OCI-LY7 (cell line): ENCODE data around the gene TOP2A. TPM values are rescaled to one million over a fixed set of nuclear protein-coding genes. Genes with fewer than 3 reads are reported as not detected.
A peak's percentile ranks its signal among the peaks of the same experiment; 100 is the strongest.

Experiments used
- BruUV-seq: library from RNA; stranded (reverse); fragments of 400-500 nt; replicated peaks from 2 replicates; lab custom pipeline; 2021; lab: Mats Ljungman, UMichigan
- CTCF ChIA-PET: fragments of 300-600 bp; sonication (Branson Sonifier 250); formaldehyde crosslinking; loops from one replicate; lab custom pipeline; 2022; ENCODE audit warnings: antibody characterized with exemption; ENCODE audit not compliant: unreplicated experiment; lab: Charles Lee
- POLR2A ChIA-PET: fragments of 300-600 bp; sonication (Branson Sonifier 250); formaldehyde crosslinking; loops from one replicate; lab custom pipeline; 2022; ENCODE audit warnings: antibody characterized with exemption; lab: Charles Lee
- DNase-seq: peaks from one replicate; pipeline ENCODE4 v3.0.0-alpha.2; 2015; ENCODE audit warnings: low spot score
- H2AFZ ChIP-seq: fragments of 200-600 bp; sonication (generic), shearing (Covaris generic); 2 replicates; pipeline ENCODE4 v1.6.1; 2014; ENCODE audit warnings: mild to moderate bottlenecking, antibody characterized with exemption, low read length, moderate library complexity
- H3K27ac ChIP-seq: fragments of 200-600 bp; sonication (generic); 2 replicates; pipeline ENCODE4 v1.5.1; 2014; ENCODE audit warnings: mixed run types, low read depth, mild to moderate bottlenecking, moderate library complexity, low read length, inconsistent platforms; ENCODE audit not compliant: poor library complexity, severe bottlenecking
- H3K36me3 ChIP-seq: fragments of 200-600 bp; sonication (generic); 2 replicates; pipeline ENCODE4 v1.6.1; 2014; ENCODE audit warnings: mild to moderate bottlenecking, antibody characterized with exemption, low read length, moderate library complexity, mixed read lengths; ENCODE audit not compliant: insufficient read depth
- H3K4me1 ChIP-seq: fragments of 200-600 bp; sonication (generic); 2 replicates; pipeline ENCODE4 v1.5.1; 2014; ENCODE audit warnings: mild to moderate bottlenecking, low read length; ENCODE audit not compliant: insufficient read depth, poor library complexity, severe bottlenecking
- H3K4me2 ChIP-seq: fragments of 200-600 bp; sonication (generic); 2 replicates; pipeline ENCODE4 v1.6.1; 2014; ENCODE audit warnings: mild to moderate bottlenecking, low read length
- H3K4me3 ChIP-seq: fragments of 200-600 bp; sonication (generic); 2 replicates; pipeline ENCODE4 v1.5.1; 2014; ENCODE audit warnings: mild to moderate bottlenecking, low read depth, low read length; ENCODE audit not compliant: poor library complexity, severe bottlenecking
- H3K79me2 ChIP-seq: fragments of 200-600 bp; sonication (generic); 2 replicates; pipeline ENCODE4 v1.6.1; 2016; ENCODE audit warnings: low read depth, mild to moderate bottlenecking, low read length, moderate library complexity, mixed read lengths; ENCODE audit not compliant: insufficient read depth
- H3K9me2 ChIP-seq: fragments of 200-600 bp; sonication (generic); 2 replicates; pipeline ENCODE4 v1.6.1; 2016; ENCODE audit warnings: mild to moderate bottlenecking, low read length, mixed read lengths; ENCODE audit not compliant: insufficient read depth
- H3K9me3 ChIP-seq: fragments of 200-600 bp; sonication (generic); 2 replicates; pipeline ENCODE4 v1.6.1; 2014; ENCODE audit warnings: mild to moderate bottlenecking, mixed run types, low read length, mixed read lengths
- H4K20me1 ChIP-seq: fragments of 200-600 bp; sonication (generic); 2 replicates; pipeline ENCODE4 v1.6.1; 2014; ENCODE audit warnings: mild to moderate bottlenecking, antibody characterized with exemption, low read length, moderate library complexity, mixed read lengths; ENCODE audit not compliant: insufficient read depth
- EZH2phosphoT487 ChIP-seq: fragments of 200-600 bp; sonication (generic); IDR thresholded peaks from 2 replicates; pipeline ENCODE4 v1.6.1; 2018; ENCODE audit warnings: low read depth, borderline replicate concordance, mild to moderate bottlenecking, mixed run types, antibody characterized with exemption, low read length, moderate library complexity, mixed read lengths
- intact Hi-C: fragments of 100-400 bp; cut with micrococcal nuclease; formaldehyde crosslinking; loops from one replicate; pipeline ENCODE4 v1.10.0; 2022; ENCODE audit not compliant: unreplicated experiment
- total RNA-seq, 2 experiments: library from RNA; depleted of rRNA in 1 of 2; stranded (reverse); fragments of >200 nt in 1 of 2; shearing (Covaris generic) in 1 of 2; gene quantifications; 2 replicates each; pipeline ENCODE4 v1.2.3, GENCODE V29; 2014 to 2022
- TF ChIP-seq, protein P1 (sequence below): fragments of 200-600 bp; sonication (generic); conservative IDR thresholded peaks from 2 replicates; pipeline ENCODE4 v1.5.1; 2014; ENCODE audit warnings: mild to moderate bottlenecking, antibody characterized with exemption, low read length, moderate library complexity, mixed read lengths

TOP2A gene
- total RNA-seq, 2 experiments from 2014 or later: 293 to 340 TPM

DNA sequence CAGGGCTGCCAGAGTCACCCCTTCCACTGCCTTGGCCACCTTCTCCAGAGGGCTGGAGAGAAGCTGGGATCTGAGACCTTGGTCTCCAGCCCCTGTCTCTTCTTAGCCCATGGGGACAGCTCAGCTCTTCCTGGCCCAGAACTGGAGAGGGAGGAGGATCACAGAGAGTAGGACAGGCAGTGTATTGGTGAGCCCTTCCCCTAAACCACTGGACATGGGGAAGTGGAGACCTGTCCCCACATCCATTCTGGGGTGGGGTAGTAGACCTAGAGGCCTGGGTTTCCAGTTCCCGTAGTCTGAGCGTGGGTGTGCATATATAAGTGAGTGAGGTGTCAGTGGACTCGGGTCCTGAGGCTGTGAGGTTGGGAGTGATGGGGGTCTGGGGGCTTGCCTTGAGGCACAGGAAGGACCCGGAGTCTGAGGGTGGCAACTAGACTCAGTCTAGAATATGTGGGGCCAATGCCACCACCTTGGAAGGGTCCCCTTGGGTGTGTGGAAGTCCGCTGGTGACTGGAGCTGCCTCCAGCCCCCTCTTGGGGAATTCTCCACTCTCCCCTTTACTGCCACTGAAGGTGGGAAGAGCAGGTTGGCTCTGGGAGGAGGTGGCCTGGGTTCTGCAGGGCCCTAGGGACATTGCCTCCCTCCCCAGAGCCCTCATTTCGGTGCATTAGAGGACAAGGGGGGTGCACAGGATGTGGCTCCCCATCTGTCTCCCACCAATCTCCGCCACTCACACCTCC is 73.1 kb downstream of the TOP2A start:
- Histone ChIP-seq H3K4me1 (peaks cover 46% of the 10 kb centered on the region), H3K9me2 (no peaks in the 10 kb centered on the region), H3K4me2 (no peak overlapping the region), H3K4me3 (no peak overlapping the region), H3K27ac (no peak overlapping the region), H4K20me1 (no peaks in the 10 kb centered on the region), H3K9me3 (no peaks in the 10 kb centered on the region), H2AFZ (no peak overlapping the region), H3K36me3 (no peaks in the 10 kb centered on the region), H3K79me2 (no peaks in the 10 kb centered on the region)
- ChIA-PET POLR2A (no interaction called here), CTCF (no interaction called here)
- no peak for DNase-seq
- no TSS peak for BruUV-seq
- intact Hi-C loops: no loop called here
- TF ChIP-seq, protein P1, sequence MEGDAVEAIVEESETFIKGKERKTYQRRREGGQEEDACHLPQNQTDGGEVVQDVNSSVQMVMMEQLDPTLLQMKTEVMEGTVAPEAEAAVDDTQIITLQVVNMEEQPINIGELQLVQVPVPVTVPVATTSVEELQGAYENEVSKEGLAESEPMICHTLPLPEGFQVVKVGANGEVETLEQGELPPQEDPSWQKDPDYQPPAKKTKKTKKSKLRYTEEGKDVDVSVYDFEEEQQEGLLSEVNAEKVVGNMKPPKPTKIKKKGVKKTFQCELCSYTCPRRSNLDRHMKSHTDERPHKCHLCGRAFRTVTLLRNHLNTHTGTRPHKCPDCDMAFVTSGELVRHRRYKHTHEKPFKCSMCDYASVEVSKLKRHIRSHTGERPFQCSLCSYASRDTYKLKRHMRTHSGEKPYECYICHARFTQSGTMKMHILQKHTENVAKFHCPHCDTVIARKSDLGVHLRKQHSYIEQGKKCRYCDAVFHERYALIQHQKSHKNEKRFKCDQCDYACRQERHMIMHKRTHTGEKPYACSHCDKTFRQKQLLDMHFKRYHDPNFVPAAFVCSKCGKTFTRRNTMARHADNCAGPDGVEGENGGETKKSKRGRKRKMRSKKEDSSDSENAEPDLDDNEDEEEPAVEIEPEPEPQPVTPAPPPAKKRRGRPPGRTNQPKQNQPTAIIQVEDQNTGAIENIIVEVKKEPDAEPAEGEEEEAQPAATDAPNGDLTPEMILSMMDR: no peak
- TF ChIP-seq EZH2phosphoT487: no peak

DNA sequence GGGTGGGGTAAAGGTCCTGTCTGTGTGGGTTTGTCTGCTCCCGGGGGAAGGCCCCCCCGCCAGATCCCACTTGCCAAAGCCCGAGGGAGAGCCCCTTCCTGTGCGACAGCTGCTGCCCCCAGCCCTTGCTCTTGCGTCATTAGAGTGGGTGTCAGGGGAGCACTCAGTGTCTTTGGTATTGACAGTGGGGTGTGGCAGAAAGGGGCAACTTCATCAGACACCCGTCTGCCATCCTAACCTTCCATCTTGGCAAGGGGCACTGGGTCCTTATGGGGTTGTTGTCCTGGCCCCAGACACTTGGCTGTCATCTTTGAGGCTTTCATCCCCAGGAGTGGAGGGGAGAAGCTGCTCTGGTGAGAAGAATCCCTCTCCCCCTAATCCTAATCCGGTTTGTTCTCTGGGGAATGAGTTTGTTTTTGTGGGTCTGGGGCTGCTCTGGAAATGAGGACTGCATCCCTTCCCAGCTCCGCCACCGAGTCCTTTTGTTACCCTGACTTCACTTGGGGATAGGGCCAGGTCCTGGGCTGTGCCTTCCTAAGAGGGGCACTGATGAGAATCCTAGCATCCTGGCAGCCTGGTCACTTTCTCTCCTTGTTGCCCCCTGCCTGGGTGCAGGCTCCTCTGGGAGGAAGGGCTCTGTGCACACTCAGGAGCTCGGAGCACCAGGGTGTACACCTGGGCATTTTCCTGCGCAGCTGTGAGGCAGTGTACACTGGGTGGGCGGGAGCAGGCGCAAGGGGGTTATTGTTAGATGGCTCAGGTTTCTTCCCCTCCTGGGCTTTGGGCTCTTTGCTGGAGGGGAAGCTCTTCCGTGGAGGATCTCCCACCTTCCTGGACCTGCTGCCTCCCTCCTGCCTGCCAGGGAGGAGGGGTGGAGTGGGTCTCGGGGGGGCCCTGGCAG is 74.2 kb downstream of the TOP2A start:
- Histone ChIP-seq H3K9me2 (no peaks in the 10 kb centered on the region), H3K4me3 (no peak overlapping the region), H3K27ac (no peak overlapping the region), H3K4me1 (peaks cover 57% of the 10 kb centered on the region), H2AFZ (no peak overlapping the region), H3K79me2 (no peaks in the 10 kb centered on the region), H4K20me1 (no peaks in the 10 kb centered on the region), H3K9me3 (no peaks in the 10 kb centered on the region), H3K36me3 (no peaks in the 10 kb centered on the region), H3K4me2 (peak overlapping the region; percentile 79)
- intact Hi-C loops: no loop called here
- POLR2A ChIA-PET: no interaction called here
- DNase-seq: no peak
- CTCF ChIA-PET: no interaction called here
- BruUV-seq: no TSS peak
- no peak for TF ChIP-seq EZH2phosphoT487
- TF ChIP-seq, protein P1: no peak
